Gastroesophageal sphincter (tissue), 3 donors: Measurements from ENCODE around the gene PRKG1.

ENCODE experiments used
- EP300 ChIP-seq: sonication (generic); formaldehyde crosslinking; IDR thresholded peaks from one replicate; pipeline ENCODE4 v1.6.1; 2017; ENCODE audit warnings: antibody characterized with exemption, mild to moderate bottlenecking
- POLR2A ChIP-seq, 2 donors: fragments of 450-650 bp; IDR thresholded peaks; one replicate each; pipeline ENCODE4 v1.6.1; 2017; ENCODE audit warnings: antibody characterized with exemption in 2 of 2, mild to moderate bottlenecking in 2 of 2, moderate library complexity in 1 of 2
- POLR2AphosphoS5 ChIP-seq: sonication (generic); formaldehyde crosslinking; IDR thresholded peaks from one replicate; pipeline ENCODE4 v1.6.1; 2017; ENCODE audit warnings: antibody characterized with exemption
- TF ChIP-seq, protein P1 (sequence below), 4 experiments: fragments of 200-600 bp in 2 of 4; fragments of 450-650 bp in 2 of 4; sonication (generic) in 1 of 4; IDR thresholded peaks; one replicate each; pipeline ENCODE4 v1.5.1; 2017 to 2019; ENCODE audit warnings: antibody characterized with exemption in 4 of 4, mild to moderate bottlenecking in 2 of 4, moderate library complexity in 2 of 4

DNA sequence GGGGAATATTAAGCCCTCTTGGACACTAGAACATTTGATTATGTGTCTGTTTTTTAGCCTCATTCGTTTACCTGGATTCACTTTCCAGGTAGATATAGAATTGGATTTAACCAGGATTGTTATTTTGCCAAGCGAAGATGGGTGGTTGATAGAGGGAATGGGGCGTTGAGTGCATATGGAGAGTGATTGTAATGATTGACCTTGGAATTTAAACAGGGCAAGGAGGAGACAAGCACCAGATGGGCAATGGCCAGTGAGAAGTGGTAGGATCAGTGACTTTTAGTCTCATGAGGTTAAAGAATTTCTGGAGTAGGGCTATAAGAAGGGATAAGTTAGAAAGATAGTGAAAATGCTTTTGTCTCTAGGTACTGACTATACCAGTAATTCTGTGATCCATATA is 836.3 kb downstream of the PRKG1 start:
- TF ChIP-seq POLR2AphosphoS5 (no peak), POLR2A (IDR thresholded peaks at IDR 0.05) (no peak), EP300 (no peak)
- TF ChIP-seq, protein P1, sequence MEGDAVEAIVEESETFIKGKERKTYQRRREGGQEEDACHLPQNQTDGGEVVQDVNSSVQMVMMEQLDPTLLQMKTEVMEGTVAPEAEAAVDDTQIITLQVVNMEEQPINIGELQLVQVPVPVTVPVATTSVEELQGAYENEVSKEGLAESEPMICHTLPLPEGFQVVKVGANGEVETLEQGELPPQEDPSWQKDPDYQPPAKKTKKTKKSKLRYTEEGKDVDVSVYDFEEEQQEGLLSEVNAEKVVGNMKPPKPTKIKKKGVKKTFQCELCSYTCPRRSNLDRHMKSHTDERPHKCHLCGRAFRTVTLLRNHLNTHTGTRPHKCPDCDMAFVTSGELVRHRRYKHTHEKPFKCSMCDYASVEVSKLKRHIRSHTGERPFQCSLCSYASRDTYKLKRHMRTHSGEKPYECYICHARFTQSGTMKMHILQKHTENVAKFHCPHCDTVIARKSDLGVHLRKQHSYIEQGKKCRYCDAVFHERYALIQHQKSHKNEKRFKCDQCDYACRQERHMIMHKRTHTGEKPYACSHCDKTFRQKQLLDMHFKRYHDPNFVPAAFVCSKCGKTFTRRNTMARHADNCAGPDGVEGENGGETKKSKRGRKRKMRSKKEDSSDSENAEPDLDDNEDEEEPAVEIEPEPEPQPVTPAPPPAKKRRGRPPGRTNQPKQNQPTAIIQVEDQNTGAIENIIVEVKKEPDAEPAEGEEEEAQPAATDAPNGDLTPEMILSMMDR (IDR thresholded peaks at IDR 0.05): no peak
